HG03565 (cell line): ENCODE results near the gene METTL14.

Experiments used
- ATAC-seq: cut with Tn5 transposase; IDR thresholded peaks from one replicate; pipeline ENCODE4 v1.9.1; 2021; ENCODE audit warnings: mild to moderate bottlenecking, moderate library complexity; ENCODE audit not compliant: unreplicated experiment

Gene METTL14

DNA sequence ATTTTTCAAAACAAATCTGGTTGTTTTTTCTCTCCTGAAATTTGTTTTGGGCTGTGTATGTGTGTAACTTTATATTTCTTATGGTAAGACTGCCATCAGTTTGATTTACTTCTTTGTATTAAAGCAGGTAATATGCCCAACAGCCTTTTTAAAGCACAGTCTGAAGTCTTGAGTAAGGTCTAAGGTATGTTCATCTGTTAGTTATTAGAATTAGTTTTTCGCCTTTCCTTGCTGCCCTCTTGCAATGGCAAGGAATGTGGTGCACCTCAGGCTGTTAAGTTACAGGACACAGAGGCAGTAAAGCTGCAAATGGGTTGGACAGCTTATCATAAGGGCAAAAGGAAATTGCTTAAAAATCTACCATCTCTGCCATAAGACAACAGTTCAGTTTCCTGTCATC is 71.8 kb downstream of the METTL14 start:
- ATAC-seq, result no peak

GRCh38 chr4:118757761-118758251 is 72.6 kb downstream of the METTL14 start:
- no peak for ATAC-seq

- no peak for ATAC-seq
These were observed 73.1 kb downstream of the METTL14 start for GRCh38 chr4:118758293-118758692.

DNA sequence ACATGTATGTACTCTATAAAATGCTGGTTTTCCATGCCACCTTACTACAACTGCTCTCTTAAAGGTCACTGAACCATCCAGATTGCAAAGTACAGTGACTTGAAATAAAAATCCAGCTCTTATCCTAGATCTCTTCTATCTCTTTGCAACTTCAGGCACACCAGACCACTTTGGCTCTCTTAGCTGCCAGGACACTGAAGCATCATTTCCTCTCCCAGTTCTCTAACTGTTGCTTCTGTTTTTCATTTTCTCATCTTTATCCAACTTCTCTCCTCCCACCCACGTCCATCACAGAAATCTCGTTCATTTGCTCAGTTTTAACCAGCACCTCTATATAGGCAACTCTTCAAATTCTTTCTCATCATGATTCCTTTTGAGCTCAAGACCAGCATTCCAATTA is 74.3 kb downstream of the METTL14 start:
- no peak for ATAC-seq

DNA sequence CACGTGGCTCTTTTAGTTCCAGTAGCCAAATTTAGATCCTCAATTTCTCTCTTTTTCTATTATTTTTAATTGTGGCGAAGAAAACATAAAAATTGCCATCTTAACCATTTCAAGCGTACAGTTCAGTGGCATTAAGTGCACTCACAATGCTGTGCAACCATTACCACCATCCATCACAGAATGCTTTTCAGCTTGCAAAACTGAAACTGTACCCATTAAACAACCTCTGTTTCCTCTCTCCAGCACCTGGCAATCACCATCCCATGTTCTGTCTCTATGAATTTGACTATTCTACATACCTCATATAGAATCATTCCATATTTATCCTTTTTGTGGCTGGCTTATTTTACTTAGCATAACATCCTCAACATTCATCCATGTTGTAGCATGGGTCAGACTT is 74.9 kb downstream of the METTL14 start:
- ATAC-seq, result no peak

- ATAC-seq, result peak; percentile 99
These were observed 75.3 kb downstream of the METTL14 start for GRCh38 chr4:118760493-118760892.

- no peak for ATAC-seq
These were observed 76.3 kb downstream of the METTL14 start for GRCh38 chr4:118761397-118762016.

DNA sequence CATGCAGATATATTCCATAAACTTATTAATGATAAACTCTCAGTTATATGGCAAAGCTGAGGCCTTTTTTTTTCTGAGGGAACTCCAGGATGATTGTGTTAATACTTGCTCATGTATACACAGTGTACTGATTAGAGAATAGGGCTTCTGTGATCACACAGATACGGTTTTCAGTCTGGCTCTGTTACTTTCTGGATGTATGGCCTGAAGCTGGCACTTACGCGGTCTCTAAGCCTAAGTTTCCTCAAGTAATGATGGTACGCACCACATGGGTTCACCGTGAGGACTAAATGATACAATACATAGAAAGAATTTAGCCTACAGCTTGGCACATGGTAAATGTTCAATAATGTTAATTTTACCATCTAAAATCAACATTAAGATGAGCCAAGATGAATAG is 77.0 kb downstream of the METTL14 start:
- no peak for ATAC-seq

DNA sequence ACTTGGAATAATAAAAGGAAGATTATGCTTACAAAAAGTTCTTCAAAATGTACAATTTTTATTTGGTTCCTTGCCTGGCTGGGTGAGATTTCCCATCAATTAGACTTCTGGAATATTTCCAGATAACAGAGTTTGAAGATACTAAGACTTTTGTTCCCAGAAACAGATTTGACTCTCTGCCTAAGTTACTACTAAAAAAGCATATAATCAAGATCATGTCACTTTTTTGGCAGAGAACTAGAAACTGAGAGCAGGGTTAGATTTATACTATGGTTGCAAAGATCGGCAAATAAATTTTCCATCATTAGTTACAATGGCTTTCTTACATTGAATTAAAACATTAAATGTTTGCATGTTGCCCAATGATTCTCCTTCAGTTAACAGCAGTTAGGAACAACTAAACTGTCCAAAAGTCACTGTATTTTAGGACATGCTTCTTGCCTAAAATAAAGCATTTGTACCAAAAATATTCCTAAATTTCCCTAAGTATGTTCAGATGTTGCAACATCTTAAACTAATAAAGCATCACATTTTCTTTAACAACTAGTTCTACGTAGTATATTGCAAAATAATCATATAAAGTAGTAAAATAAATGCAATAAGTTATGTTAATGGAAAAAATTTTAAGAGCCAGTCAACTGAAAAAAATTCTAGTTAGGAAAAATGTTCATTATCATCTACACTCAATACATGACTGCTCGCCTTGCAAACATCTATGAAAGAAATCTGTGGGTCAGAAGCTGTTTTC is 77.7 kb downstream of the METTL14 start:
- no peak for ATAC-seq
